A673 (cell line): Measurements from ENCODE around the gene MYEOV. TPM values are rescaled to one million over a fixed set of nuclear protein-coding genes. Genes with fewer than 3 reads are reported as not detected.
A peak's percentile ranks its signal among the peaks of the same experiment; 100 is the strongest.

Experiments
- BruUV-seq: library from RNA; stranded (reverse); fragments of 400-500 nt; replicated peaks from 2 replicates; lab custom pipeline; 2021; lab: Mats Ljungman, UMichigan
- CTCF ChIA-PET: fragments of 300-600 bp; sonication (Branson Sonifier 250); formaldehyde crosslinking; loops from one replicate; lab custom pipeline; 2022; ENCODE audit warnings: antibody characterized with exemption; lab: Charles Lee
- POLR2A ChIA-PET: fragments of 300-600 bp; sonication (Branson Sonifier 250); formaldehyde crosslinking; loops from one replicate; lab custom pipeline; 2022; ENCODE audit warnings: antibody characterized with exemption; ENCODE audit not compliant: low non-redundant PET; lab: Charles Lee
- DNase-seq: peaks from one replicate; pipeline ENCODE4 v3.0.0-alpha.2; 2015; ENCODE audit warnings: low spot score
- H3K27ac ChIP-seq: fragments of 200-600 bp; sonication (generic); 2 replicates; pipeline ENCODE4 v1.5.1; 2016; ENCODE audit warnings: mixed run types, low read depth, mild to moderate bottlenecking, mixed read lengths, antibody characterized with exemption, low read length; ENCODE audit not compliant: poor library complexity, severe bottlenecking
- H3K27me3 ChIP-seq: fragments of 200-600 bp; sonication (generic); replicated peaks from 2 replicates; pipeline ENCODE4 v1.6.1; 2017; ENCODE audit warnings: mixed run types, low read depth, mild to moderate bottlenecking, mixed read lengths, antibody characterized with exemption, low read length; ENCODE audit not compliant: insufficient read depth, poor library complexity
- H3K36me3 ChIP-seq: fragments of 200-600 bp; sonication (generic); 2 replicates; pipeline ENCODE4 v1.6.1; 2016; ENCODE audit warnings: mixed run types, mild to moderate bottlenecking, mixed read lengths, antibody characterized with exemption, low read length; ENCODE audit not compliant: insufficient read depth, poor library complexity, severe bottlenecking
- H3K4me1 ChIP-seq: fragments of 200-600 bp; sonication (generic); 2 replicates; pipeline ENCODE4 v1.6.1; 2017; ENCODE audit warnings: mixed run types, mild to moderate bottlenecking, mixed read lengths, antibody characterized with exemption, low read length; ENCODE audit not compliant: insufficient read depth, poor library complexity, severe bottlenecking
- H3K4me3 ChIP-seq: fragments of 200-600 bp; sonication (generic); 2 replicates; pipeline ENCODE4 v1.5.1; 2016; ENCODE audit warnings: low read depth, mixed run types, mild to moderate bottlenecking, mixed read lengths, low read length; ENCODE audit not compliant: poor library complexity, severe bottlenecking
- H3K9me3 ChIP-seq: fragments of 200-600 bp; sonication (generic); 2 replicates; pipeline ENCODE4 v1.6.1; 2016; ENCODE audit warnings: mixed run types, low read depth, mild to moderate bottlenecking, mixed read lengths, antibody characterized with exemption, low read length; ENCODE audit not compliant: poor library complexity, severe bottlenecking
- CTCF ChIP-seq: fragments of 300-800, 200-600 bp; sonication (generic); conservative IDR thresholded peaks from 2 replicates; pipeline ENCODE4 v1.5.1; 2017; ENCODE audit warnings: low read depth, mild to moderate bottlenecking, antibody characterized with exemption, low read length, moderate library complexity, mixed read lengths
- EZH2 ChIP-seq: fragments of 200-600 bp; sonication (generic); IDR thresholded peaks from 2 replicates; pipeline ENCODE4 v1.6.1; 2017; ENCODE audit warnings: borderline replicate concordance, low read depth, mild to moderate bottlenecking, mixed read lengths, antibody characterized with exemption, low read length; ENCODE audit not compliant: poor library complexity, severe bottlenecking
- intact Hi-C: fragments of 100-400 bp; cut with micrococcal nuclease; formaldehyde crosslinking; loops from one replicate; pipeline ENCODE4 v1.10.0; 2022; ENCODE audit not compliant: unreplicated experiment
- total RNA-seq: library from RNA; stranded (reverse); gene quantifications from 2 replicates; pipeline ENCODE4 v1.2.3, GENCODE V29; 2021

Gene MYEOV
- total RNA-seq, 1 experiment from 2014 or later: 174 TPM

GRCh38 chr11:69300120-69301060 is 6.4 kb downstream of the MYEOV start:
- CTCF ChIA-PET: no interaction called here
- intact Hi-C loops: no loop called here
- Histone ChIP-seq H3K27me3 (no peaks in the 10 kb centered on the region), H3K9me3 (no peaks in the 10 kb centered on the region), H3K4me3 (no peak overlapping the region), H3K27ac (peak overlapping the region; percentile 92), H3K36me3 (peaks cover 71% of the 10 kb centered on the region), H3K4me1 (peaks cover 83% of the 10 kb centered on the region)
- POLR2A ChIA-PET: interaction anchor here (0.7 kb wide), 1 partner anchor 12 kb away, joined by 4 read pairs; no protein-coding TSS in a partner anchor
- DNase-seq: no peak
- BruUV-seq: no TSS peak
- TF ChIP-seq CTCF (no peak), EZH2 (no peak)

GRCh38 chr11:69301081-69301454 is 7.1 kb downstream of the MYEOV start:
- H3K27ac ChIP-seq: peak overlapping the region; percentile 71
- no peak for DNase-seq
- no TSS peak for BruUV-seq
- CTCF ChIA-PET: no interaction called here
- H3K36me3 ChIP-seq: peaks cover 70% of the 10 kb centered on the region
- intact Hi-C loops: no loop called here
- H3K27me3 ChIP-seq: no peaks in the 10 kb centered on the region
- H3K4me1 ChIP-seq: peaks cover 83% of the 10 kb centered on the region
- POLR2A ChIA-PET: no interaction called here
- TF ChIP-seq EZH2 (no peak), CTCF (no peak)
- no peaks in the 10 kb centered on the region for H3K9me3 ChIP-seq
- H3K4me3 ChIP-seq: no peak overlapping the region

- no peaks in the 10 kb centered on the region for H3K27me3 ChIP-seq
- H3K27ac ChIP-seq: peak overlapping the region; percentile 71
- peak; percentile 83 for DNase-seq
- POLR2A ChIA-PET: no interaction called here
- no peak overlapping the region for H3K4me3 ChIP-seq
- BruUV-seq: no TSS peak
- CTCF ChIA-PET: no interaction called here
- H3K9me3 ChIP-seq: no peaks in the 10 kb centered on the region
- peaks cover 69% of the 10 kb centered on the region for H3K36me3 ChIP-seq
- intact Hi-C loops: no loop called here
- TF ChIP-seq CTCF: no peak
- TF ChIP-seq EZH2: no peak
- H3K4me1 ChIP-seq: peaks cover 82% of the 10 kb centered on the region
These were observed 7.8 kb downstream of the MYEOV start for GRCh38 chr11:69301455-69302401.
